Sigmoid colon (tissue), 4 donors: ENCODE data around the gene ARHGEF28.

ENCODE experiments used
- POLR2AphosphoS5 ChIP-seq, 4 donors: sonication (generic); formaldehyde crosslinking; IDR thresholded peaks; one replicate each; pipeline ENCODE4 v1.6.1; 2017; ENCODE audit warnings: antibody characterized with exemption in 4 of 4
- TF ChIP-seq, protein P1 (sequence below), 4 experiments: fragments of 450-650 bp in 3 of 4; fragments of 200-600 bp in 1 of 4; IDR thresholded peaks; one replicate each; pipeline ENCODE4 v1.5.1; 2016 to 2019; ENCODE audit warnings: antibody characterized with exemption in 4 of 4, mild to moderate bottlenecking in 3 of 4, moderate library complexity in 2 of 4

DNA sequence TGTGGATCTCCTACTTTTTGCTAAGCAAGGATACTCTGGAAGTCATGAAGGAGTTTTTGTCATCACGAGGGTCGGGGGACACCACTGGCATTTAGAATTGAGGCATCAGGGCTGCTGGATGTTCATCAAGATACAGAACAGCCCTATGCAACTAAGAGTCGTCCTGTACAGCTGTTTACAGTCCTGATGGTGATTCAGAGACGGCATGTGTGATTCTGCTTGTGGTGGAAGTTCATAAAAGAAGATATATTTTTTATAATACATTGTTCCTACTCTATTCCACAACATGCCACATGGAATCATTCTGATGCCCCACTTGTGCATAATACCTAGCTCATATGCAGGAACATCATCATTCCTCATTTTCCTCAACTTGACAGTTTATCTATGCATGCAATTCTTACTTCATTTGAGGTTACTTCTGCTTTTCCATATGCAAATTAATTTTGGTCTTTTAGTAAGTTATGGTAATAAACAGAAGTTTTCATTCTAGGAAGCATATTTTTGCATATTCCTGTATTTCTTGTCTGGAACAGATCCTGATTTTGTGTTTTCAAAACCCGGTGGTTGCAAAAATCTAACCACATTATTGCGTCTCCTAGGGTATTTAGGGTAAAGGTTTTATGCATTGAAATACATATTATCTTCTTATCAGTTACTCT lies 155.2 kb downstream of the ARHGEF28 start:
- TF ChIP-seq, protein P1, sequence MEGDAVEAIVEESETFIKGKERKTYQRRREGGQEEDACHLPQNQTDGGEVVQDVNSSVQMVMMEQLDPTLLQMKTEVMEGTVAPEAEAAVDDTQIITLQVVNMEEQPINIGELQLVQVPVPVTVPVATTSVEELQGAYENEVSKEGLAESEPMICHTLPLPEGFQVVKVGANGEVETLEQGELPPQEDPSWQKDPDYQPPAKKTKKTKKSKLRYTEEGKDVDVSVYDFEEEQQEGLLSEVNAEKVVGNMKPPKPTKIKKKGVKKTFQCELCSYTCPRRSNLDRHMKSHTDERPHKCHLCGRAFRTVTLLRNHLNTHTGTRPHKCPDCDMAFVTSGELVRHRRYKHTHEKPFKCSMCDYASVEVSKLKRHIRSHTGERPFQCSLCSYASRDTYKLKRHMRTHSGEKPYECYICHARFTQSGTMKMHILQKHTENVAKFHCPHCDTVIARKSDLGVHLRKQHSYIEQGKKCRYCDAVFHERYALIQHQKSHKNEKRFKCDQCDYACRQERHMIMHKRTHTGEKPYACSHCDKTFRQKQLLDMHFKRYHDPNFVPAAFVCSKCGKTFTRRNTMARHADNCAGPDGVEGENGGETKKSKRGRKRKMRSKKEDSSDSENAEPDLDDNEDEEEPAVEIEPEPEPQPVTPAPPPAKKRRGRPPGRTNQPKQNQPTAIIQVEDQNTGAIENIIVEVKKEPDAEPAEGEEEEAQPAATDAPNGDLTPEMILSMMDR (IDR thresholded peaks at IDR 0.05): no peak
- TF ChIP-seq POLR2AphosphoS5 (IDR thresholded peaks at IDR 0.05): no peak
